Tibial nerve (tissue), 4 donors: ENCODE results near the gene MAN2A2.

ENCODE experiments used
- EP300 ChIP-seq, 2 donors: sonication (generic); formaldehyde crosslinking; IDR thresholded peaks; one replicate each; pipeline ENCODE4 v1.6.1; 2017; ENCODE audit warnings: antibody characterized with exemption in 2 of 2, mild to moderate bottlenecking in 1 of 2
- TF ChIP-seq, protein P1 (sequence below), 5 experiments: fragments of 200-600 bp in 3 of 5; fragments of 450-650 bp in 2 of 5; sonication (generic) in 3 of 5; IDR thresholded peaks; one replicate each; pipeline ENCODE4 v1.5.1; 2016 to 2019; ENCODE audit warnings: antibody characterized with exemption in 5 of 5, mild to moderate bottlenecking in 3 of 5, moderate library complexity in 2 of 5

DNA sequence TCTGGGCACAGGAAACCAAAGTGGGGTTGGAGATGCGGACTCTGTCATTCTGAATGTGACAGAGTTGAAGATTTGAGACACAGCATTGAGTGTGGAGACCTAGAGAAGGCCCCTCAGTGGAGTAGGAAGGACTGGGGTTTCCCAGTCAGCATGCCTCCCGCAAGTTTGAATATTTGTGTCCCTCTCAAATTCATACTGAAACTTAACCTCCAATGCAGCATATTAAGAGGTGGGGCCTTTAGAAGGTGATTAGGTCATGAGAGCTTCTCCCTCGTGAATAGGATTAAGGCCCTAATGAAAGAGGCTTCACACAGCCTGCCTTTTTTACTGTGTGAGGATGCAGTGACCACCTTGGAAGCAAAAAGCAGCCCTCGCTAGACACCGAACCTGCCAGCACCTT, 21.3 kb downstream of the MAN2A2 start:
- TF ChIP-seq, protein P1, sequence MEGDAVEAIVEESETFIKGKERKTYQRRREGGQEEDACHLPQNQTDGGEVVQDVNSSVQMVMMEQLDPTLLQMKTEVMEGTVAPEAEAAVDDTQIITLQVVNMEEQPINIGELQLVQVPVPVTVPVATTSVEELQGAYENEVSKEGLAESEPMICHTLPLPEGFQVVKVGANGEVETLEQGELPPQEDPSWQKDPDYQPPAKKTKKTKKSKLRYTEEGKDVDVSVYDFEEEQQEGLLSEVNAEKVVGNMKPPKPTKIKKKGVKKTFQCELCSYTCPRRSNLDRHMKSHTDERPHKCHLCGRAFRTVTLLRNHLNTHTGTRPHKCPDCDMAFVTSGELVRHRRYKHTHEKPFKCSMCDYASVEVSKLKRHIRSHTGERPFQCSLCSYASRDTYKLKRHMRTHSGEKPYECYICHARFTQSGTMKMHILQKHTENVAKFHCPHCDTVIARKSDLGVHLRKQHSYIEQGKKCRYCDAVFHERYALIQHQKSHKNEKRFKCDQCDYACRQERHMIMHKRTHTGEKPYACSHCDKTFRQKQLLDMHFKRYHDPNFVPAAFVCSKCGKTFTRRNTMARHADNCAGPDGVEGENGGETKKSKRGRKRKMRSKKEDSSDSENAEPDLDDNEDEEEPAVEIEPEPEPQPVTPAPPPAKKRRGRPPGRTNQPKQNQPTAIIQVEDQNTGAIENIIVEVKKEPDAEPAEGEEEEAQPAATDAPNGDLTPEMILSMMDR (IDR thresholded peaks at IDR 0.05), result no peak
- no peak for TF ChIP-seq EP300 (IDR thresholded peaks at IDR 0.05)
